Keratinocyte (primary cell): Measurements from ENCODE around the gene PHACTR2. TPM values are rescaled to one million over a fixed set of nuclear protein-coding genes. Genes with fewer than 3 reads are reported as not detected.

Experiments used
- DNase-seq: peaks from one replicate; pipeline ENCODE4 v3.0.0-alpha.2; 2011; ENCODE audit warnings: low read depth, missing footprints, low spot score
- FAIRE-seq: peaks from 2 replicates; lab custom pipeline; 2011; peaks lifted over from hg19 to GRCh38; lab: Jason Lieb, UNC
- H2AFZ ChIP-seq: 2 replicates; pipeline ENCODE4 v1.6.0; 2012; ENCODE audit warnings: low read length, control low read depth, inconsistent platforms; ENCODE audit not compliant: control insufficient read depth
- H3K27ac ChIP-seq: 2 replicates; pipeline ENCODE4 v1.5.1; 2011; ENCODE audit warnings: low read length; ENCODE audit not compliant: control insufficient read depth, insufficient read depth
- H3K27me3 ChIP-seq: 3 replicates; pipeline ENCODE4 v1.6.0; 2011; ENCODE audit warnings: low read length; ENCODE audit not compliant: control insufficient read depth, insufficient read depth; ENCODE audit errors: extremely low read depth
- H3K36me3 ChIP-seq, 2 experiments: 2 replicates in 1 of 2; 3 replicates in 1 of 2; pipeline ENCODE4 v1.5.1; 2011; ENCODE audit warnings: low read length in 2 of 2, mild to moderate bottlenecking in 1 of 2; ENCODE audit not compliant: control insufficient read depth in 2 of 2, insufficient read depth in 2 of 2; ENCODE audit errors: extremely low read depth in 1 of 2
- H3K4me1 ChIP-seq: 3 replicates; pipeline ENCODE4 v1.5.1; 2011; ENCODE audit warnings: low read length; ENCODE audit not compliant: control insufficient read depth, insufficient read depth; ENCODE audit errors: extremely low read depth
- H3K4me2 ChIP-seq: 3 replicates; pipeline ENCODE4 v1.6.0; 2011; ENCODE audit warnings: low read depth, low read length; ENCODE audit not compliant: control insufficient read depth, insufficient read depth; ENCODE audit errors: extremely low read depth
- H3K4me3 ChIP-seq, 3 experiments: fragments of 200-600 bp in 1 of 3; sonication (generic) in 1 of 3; 2 replicates in 2 of 3; 3 replicates in 1 of 3; pipeline ENCODE4 v1.5.1; 2011 to 2016; ENCODE audit warnings: low read length in 3 of 3, mild to moderate bottlenecking in 3 of 3, control low read depth in 2 of 3, inconsistent platforms in 1 of 3, low read depth in 1 of 3, mixed read lengths in 1 of 3, mixed run types in 1 of 3, moderate library complexity in 1 of 3; ENCODE audit not compliant: control insufficient read depth in 2 of 3, insufficient read depth in 2 of 3; ENCODE audit errors: extremely low read depth in 1 of 3
- H3K79me2 ChIP-seq: 2 replicates; pipeline ENCODE4 v1.6.0; 2012; ENCODE audit warnings: low read length; ENCODE audit not compliant: control insufficient read depth, insufficient read depth
- H3K9ac ChIP-seq: 3 replicates; pipeline ENCODE4 v1.6.0; 2011; ENCODE audit warnings: low read length; ENCODE audit not compliant: control insufficient read depth, insufficient read depth; ENCODE audit errors: extremely low read depth
- H3K9me1 ChIP-seq: 3 replicates; pipeline ENCODE4 v1.6.0; 2011; ENCODE audit warnings: low read length; ENCODE audit not compliant: control insufficient read depth, insufficient read depth; ENCODE audit errors: extremely low read depth
- H3K9me3 ChIP-seq: 2 replicates; pipeline ENCODE4 v1.5.1; 2012; ENCODE audit warnings: low read depth, low read length; ENCODE audit not compliant: control insufficient read depth
- H4K20me1 ChIP-seq: 3 replicates; pipeline ENCODE4 v1.6.0; 2011; ENCODE audit warnings: low read length; ENCODE audit not compliant: control insufficient read depth, insufficient read depth; ENCODE audit errors: extremely low read depth
- EZH2 ChIP-seq: IDR thresholded peaks from one replicate; pipeline ENCODE4 v1.6.1; 2012; ENCODE audit warnings: inconsistent platforms, mild to moderate bottlenecking, low read length, moderate library complexity
- dilution Hi-C: fragments of 300-500 bp; cut with MboI; formaldehyde crosslinking; loops from one replicate; pipeline ENCODE4 v1.7.0; 2020; ENCODE audit warnings: low sequenced_read_pairs; ENCODE audit not compliant: extremely low pct_ligation_motif_present
- polyA plus RNA-seq, 5 experiments: library from polyadenylated mRNA; depleted of rRNA in 3 of 5; stranded (reverse) in 3 of 5; stranded (forward) in 1 of 5; unstranded in 1 of 5; fragments of >200 nt; gene quantifications; 1 replicate in 1 of 5; 2 replicates in 3 of 5; 3 replicates in 1 of 5; pipeline versions ENCODE4 v1.2.1 to v1.2.3, GENCODE V29; 2011 to 2012; ENCODE audit warnings: missing spikeins in 2 of 5, low read depth in 1 of 5, low replicate concordance in 1 of 5
- TF ChIP-seq, protein P1 (sequence below), 3 experiments: IDR thresholded peaks in 1 of 3; conservative IDR thresholded peaks in 1 of 3; optimal IDR thresholded peaks in 1 of 3; 2 replicates in 2 of 3; 3 replicates in 1 of 3; pipeline versions ENCODE3 to v1.5.1; 2011; ENCODE audit warnings: low read length in 3 of 3, mild to moderate bottlenecking in 3 of 3, moderate library complexity in 2 of 3, control low read depth in 1 of 3, inconsistent platforms in 1 of 3; ENCODE audit not compliant: insufficient read depth in 2 of 3; ENCODE audit errors: extremely low read depth in 1 of 3

PHACTR2 gene
- polyA plus RNA-seq, 1 donor (not counting 4 experiments of a cell fraction or from before 2014, with no cell fraction given) = 9.4 TPM

DNA sequence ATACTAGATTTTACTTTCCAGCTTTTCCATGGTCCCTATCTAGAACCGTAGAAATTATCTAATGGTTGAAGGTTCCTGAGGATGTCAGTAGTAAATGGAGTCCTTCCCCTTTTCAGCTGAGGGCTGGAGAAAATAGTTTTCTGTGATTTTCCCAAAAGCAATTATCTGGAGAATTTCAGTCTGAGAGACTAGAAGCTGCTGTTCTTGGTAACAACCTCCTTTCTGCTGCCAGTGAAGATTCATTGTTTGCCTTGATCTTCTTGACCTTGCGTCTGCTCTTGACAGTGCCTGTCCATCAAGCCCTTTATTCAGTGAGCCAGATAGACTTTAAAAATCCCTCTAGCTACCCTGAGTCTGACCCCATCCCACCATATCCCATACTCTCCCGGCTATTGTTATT, 73.1 kb downstream of the PHACTR2 start:
- H3K27ac ChIP-seq = no peak overlapping the region
- TF ChIP-seq, protein P1, sequence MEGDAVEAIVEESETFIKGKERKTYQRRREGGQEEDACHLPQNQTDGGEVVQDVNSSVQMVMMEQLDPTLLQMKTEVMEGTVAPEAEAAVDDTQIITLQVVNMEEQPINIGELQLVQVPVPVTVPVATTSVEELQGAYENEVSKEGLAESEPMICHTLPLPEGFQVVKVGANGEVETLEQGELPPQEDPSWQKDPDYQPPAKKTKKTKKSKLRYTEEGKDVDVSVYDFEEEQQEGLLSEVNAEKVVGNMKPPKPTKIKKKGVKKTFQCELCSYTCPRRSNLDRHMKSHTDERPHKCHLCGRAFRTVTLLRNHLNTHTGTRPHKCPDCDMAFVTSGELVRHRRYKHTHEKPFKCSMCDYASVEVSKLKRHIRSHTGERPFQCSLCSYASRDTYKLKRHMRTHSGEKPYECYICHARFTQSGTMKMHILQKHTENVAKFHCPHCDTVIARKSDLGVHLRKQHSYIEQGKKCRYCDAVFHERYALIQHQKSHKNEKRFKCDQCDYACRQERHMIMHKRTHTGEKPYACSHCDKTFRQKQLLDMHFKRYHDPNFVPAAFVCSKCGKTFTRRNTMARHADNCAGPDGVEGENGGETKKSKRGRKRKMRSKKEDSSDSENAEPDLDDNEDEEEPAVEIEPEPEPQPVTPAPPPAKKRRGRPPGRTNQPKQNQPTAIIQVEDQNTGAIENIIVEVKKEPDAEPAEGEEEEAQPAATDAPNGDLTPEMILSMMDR (optimal IDR thresholded peaks at IDR 0.05 in 1 of 3, IDR thresholded peaks at IDR 0.05 in 1 of 3, conservative IDR thresholded peaks at IDR 0.05 in 1 of 3; ENCODE audit: extremely low read depth in 1 of 3, insufficient read depth in 2 of 3, low read length in 3 of 3) = no peak
- TF ChIP-seq EZH2 = no peak
- no peaks in the 10 kb centered on the region for H3K36me3 ChIP-seq
- H2AFZ ChIP-seq = no peak overlapping the region
- H3K4me1 ChIP-seq = no peaks in the 10 kb centered on the region
- no peaks in the 10 kb centered on the region for H3K79me2 ChIP-seq
- DNase-seq = no peak
- H3K9ac ChIP-seq = no peak overlapping the region
- H3K4me3 ChIP-seq = no peak overlapping the region
- no peaks in the 10 kb centered on the region for H3K9me3 ChIP-seq
- dilution Hi-C loops = no loop called here
- FAIRE-seq = no peak
- H4K20me1 ChIP-seq = peaks cover 4% of the 10 kb centered on the region
- H3K4me2 ChIP-seq = no peak overlapping the region
- H3K9me1 ChIP-seq = no peaks in the 10 kb centered on the region
- no peaks in the 10 kb centered on the region for H3K27me3 ChIP-seq

DNA sequence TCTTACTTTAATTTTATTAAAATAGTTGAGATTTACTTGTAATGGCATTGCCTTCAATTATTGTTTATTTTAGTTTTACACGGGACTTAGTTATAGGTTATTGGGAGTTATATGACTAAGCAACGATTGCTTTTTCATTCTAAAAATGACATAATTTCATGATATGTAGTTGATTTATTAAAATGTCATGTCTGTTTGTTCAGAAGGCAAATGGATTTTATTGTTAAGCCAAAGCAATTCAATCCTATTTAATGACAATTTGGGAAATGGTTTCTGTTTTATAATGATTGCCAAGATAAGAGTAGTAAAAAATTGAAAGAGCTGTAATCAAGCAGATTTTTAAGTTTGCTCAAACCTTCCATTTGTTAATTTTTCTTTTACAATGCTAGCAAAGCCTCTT, 74.7 kb downstream of the PHACTR2 start:
- no peak for TF ChIP-seq EZH2
- TF ChIP-seq, protein P1 (optimal IDR thresholded peaks at IDR 0.05 in 1 of 3, IDR thresholded peaks at IDR 0.05 in 1 of 3, conservative IDR thresholded peaks at IDR 0.05 in 1 of 3; ENCODE audit: extremely low read depth in 1 of 3, insufficient read depth in 2 of 3, low read length in 3 of 3) = no peak
- Histone ChIP-seq H2AFZ (no peak overlapping the region), H3K9ac (no peak overlapping the region), H3K27ac (no peak overlapping the region), H3K9me3 (no peaks in the 10 kb centered on the region), H3K36me3 (peaks cover 0 to 2% of the 10 kb centered on the region in 2 experiments), H3K4me1 (no peaks in the 10 kb centered on the region), H3K27me3 (no peaks in the 10 kb centered on the region), H3K4me3 (no peak overlapping the region), H3K79me2 (no peaks in the 10 kb centered on the region), H3K9me1 (no peaks in the 10 kb centered on the region), H4K20me1 (no peaks in the 10 kb centered on the region), H3K4me2 (no peak overlapping the region)
- dilution Hi-C loops = no loop called here
- FAIRE-seq (no peak), DNase-seq (no peak)
